Loucy (cell line): ENCODE results near the gene AMER2.

ENCODE experiments used
- H2AFZ ChIP-seq: fragments of 200-600 bp; sonication (generic); 2 replicates; pipeline ENCODE4 v1.6.0; 2016; ENCODE audit warnings: antibody characterized with exemption, mild to moderate bottlenecking, low read length, moderate library complexity
- H3F3A ChIP-seq: fragments of 200-600 bp; 2 replicates; pipeline ENCODE4 v1.6.0; 2016; ENCODE audit warnings: antibody characterized with exemption, low read depth, mild to moderate bottlenecking
- H3K27me3 ChIP-seq: fragments of 200-600 bp; sonication (generic); 2 replicates; pipeline ENCODE4 v1.6.1; 2014; ENCODE audit warnings: low read length, mild to moderate bottlenecking; ENCODE audit not compliant: insufficient read depth, poor library complexity, severe bottlenecking
- H3K36me3 ChIP-seq: fragments of 200-600 bp; sonication (generic); 2 replicates; pipeline ENCODE4 v1.6.1; 2016; ENCODE audit warnings: low read length; ENCODE audit not compliant: insufficient read depth
- H3K4me1 ChIP-seq: fragments of 200-600 bp; sonication (generic); 2 replicates; pipeline ENCODE4 v1.5.1; 2014; ENCODE audit warnings: low read length, mild to moderate bottlenecking; ENCODE audit not compliant: insufficient read depth, poor library complexity, severe bottlenecking
- H3K4me2 ChIP-seq: fragments of 200-600 bp; sonication (generic); 2 replicates; pipeline ENCODE4 v1.6.0; 2014; ENCODE audit warnings: antibody characterized with exemption, low read length, low read depth, mild to moderate bottlenecking; ENCODE audit not compliant: poor library complexity, severe bottlenecking
- H3K4me3 ChIP-seq: fragments of 200-600 bp; sonication (generic); 2 replicates; pipeline ENCODE4 v1.5.1; 2014; ENCODE audit warnings: low read length, mild to moderate bottlenecking, mixed read lengths; ENCODE audit not compliant: poor library complexity, severe bottlenecking
- H3K79me2 ChIP-seq: fragments of 200-600 bp; sonication (generic); 2 replicates; pipeline ENCODE4 v1.6.1; 2014; ENCODE audit warnings: low read length; ENCODE audit not compliant: insufficient read depth
- H3K9ac ChIP-seq: fragments of 200-600 bp; sonication (generic); 2 replicates; pipeline ENCODE4 v1.6.0; 2014; ENCODE audit warnings: mild to moderate bottlenecking, low read depth, low read length, moderate library complexity; ENCODE audit not compliant: poor library complexity, severe bottlenecking
- H3K9me2 ChIP-seq: fragments of 200-600 bp; sonication (generic); replicated peaks from 2 replicates; pipeline ENCODE4 v1.6.1; 2016; ENCODE audit warnings: low read depth, low read length, mixed read lengths
- H3K9me3 ChIP-seq: fragments of 200-600 bp; sonication (generic); 2 replicates; pipeline ENCODE4 v1.6.1; 2014; ENCODE audit warnings: mild to moderate bottlenecking, antibody characterized with exemption, low read length, low read depth; ENCODE audit not compliant: insufficient read depth
- H4K20me1 ChIP-seq: fragments of 200-600 bp; sonication (generic); 2 replicates; pipeline ENCODE4 v1.6.0; 2014; ENCODE audit warnings: antibody characterized with exemption, low read length, mild to moderate bottlenecking; ENCODE audit not compliant: insufficient read depth, poor library complexity, severe bottlenecking
- EZH2phosphoT487 ChIP-seq: fragments of 200-600 bp; IDR thresholded peaks from 2 replicates; pipeline ENCODE4 v1.6.1; 2018; ENCODE audit warnings: antibody characterized with exemption, mild to moderate bottlenecking, moderate library complexity, borderline replicate concordance
- TF ChIP-seq, protein P1 (sequence below): fragments of 200-600 bp; sonication (generic); conservative IDR thresholded peaks from 2 replicates; pipeline ENCODE4 v1.5.1; 2014; ENCODE audit warnings: mild to moderate bottlenecking, antibody characterized with exemption, low read length

Gene AMER2

DNA sequence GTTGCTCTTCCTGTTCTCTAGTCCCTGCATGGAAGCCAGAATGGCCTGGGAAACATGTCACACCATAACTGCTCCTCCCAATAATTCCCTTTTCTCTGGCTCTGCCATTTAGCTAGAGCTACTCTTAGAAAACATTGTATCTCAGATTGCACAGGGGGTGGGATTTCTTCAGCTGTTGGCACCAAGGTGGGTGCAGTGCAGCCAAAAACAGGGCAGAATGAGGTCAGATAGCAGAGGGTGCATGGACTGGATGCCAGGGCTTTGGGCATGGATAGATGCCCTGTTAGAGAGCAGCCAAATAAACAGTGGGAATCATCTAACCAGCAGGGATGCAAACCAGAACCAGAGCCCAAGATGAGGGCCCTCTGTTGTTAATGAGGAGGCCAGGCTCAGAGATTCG, 4.9 kb upstream of the AMER2 start:
- no peaks in the 10 kb centered on the region for H4K20me1 ChIP-seq
- no peak overlapping the region for H3K9ac ChIP-seq
- H3K4me1 ChIP-seq = no peaks in the 10 kb centered on the region
- no peak overlapping the region for H3K4me2 ChIP-seq
- no peaks in the 10 kb centered on the region for H3K9me2 ChIP-seq
- no peak for TF ChIP-seq EZH2phosphoT487
- TF ChIP-seq, protein P1, sequence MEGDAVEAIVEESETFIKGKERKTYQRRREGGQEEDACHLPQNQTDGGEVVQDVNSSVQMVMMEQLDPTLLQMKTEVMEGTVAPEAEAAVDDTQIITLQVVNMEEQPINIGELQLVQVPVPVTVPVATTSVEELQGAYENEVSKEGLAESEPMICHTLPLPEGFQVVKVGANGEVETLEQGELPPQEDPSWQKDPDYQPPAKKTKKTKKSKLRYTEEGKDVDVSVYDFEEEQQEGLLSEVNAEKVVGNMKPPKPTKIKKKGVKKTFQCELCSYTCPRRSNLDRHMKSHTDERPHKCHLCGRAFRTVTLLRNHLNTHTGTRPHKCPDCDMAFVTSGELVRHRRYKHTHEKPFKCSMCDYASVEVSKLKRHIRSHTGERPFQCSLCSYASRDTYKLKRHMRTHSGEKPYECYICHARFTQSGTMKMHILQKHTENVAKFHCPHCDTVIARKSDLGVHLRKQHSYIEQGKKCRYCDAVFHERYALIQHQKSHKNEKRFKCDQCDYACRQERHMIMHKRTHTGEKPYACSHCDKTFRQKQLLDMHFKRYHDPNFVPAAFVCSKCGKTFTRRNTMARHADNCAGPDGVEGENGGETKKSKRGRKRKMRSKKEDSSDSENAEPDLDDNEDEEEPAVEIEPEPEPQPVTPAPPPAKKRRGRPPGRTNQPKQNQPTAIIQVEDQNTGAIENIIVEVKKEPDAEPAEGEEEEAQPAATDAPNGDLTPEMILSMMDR = no peak
- peaks cover 3% of the 10 kb centered on the region for H3K27me3 ChIP-seq
- no peaks in the 10 kb centered on the region for H3K79me2 ChIP-seq
- no peak overlapping the region for H2AFZ ChIP-seq
- no peaks in the 10 kb centered on the region for H3K36me3 ChIP-seq
- H3K4me3 ChIP-seq = no peak overlapping the region
- no peaks in the 10 kb centered on the region for H3F3A ChIP-seq
- no peaks in the 10 kb centered on the region for H3K9me3 ChIP-seq

DNA sequence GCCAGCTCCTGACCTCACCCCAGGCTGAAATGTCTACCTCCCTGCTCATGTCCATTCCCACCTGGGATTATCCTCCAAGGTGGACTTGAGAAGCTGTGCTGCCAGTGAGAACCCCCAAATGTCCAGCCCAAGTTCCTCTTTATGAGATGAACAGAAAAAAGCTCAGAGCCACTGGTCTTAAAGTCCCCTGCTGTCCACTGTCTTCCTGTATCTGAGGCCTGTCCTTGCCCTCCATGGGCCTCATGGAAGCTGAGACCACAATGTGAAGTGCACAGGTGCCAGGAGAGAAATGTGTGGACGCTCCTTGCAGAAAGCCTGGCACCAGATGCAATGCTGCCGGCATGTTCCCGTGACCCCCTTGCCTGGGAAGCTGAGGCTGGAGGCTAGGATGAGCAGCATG, 3.3 kb upstream of the AMER2 start:
- no peaks in the 10 kb centered on the region for H3F3A ChIP-seq
- TF ChIP-seq, protein P1 = no peak
- TF ChIP-seq EZH2phosphoT487 = no peak
- peaks cover 3% of the 10 kb centered on the region for H3K27me3 ChIP-seq
- H3K36me3 ChIP-seq = no peaks in the 10 kb centered on the region
- H3K4me1 ChIP-seq = no peaks in the 10 kb centered on the region
- H3K4me2 ChIP-seq = no peak overlapping the region
- H3K9me2 ChIP-seq = no peaks in the 10 kb centered on the region
- no peak overlapping the region for H2AFZ ChIP-seq
- no peaks in the 10 kb centered on the region for H3K9me3 ChIP-seq
- H3K4me3 ChIP-seq = no peak overlapping the region
- no peaks in the 10 kb centered on the region for H4K20me1 ChIP-seq
- no peaks in the 10 kb centered on the region for H3K79me2 ChIP-seq
- H3K9ac ChIP-seq = no peak overlapping the region

DNA sequence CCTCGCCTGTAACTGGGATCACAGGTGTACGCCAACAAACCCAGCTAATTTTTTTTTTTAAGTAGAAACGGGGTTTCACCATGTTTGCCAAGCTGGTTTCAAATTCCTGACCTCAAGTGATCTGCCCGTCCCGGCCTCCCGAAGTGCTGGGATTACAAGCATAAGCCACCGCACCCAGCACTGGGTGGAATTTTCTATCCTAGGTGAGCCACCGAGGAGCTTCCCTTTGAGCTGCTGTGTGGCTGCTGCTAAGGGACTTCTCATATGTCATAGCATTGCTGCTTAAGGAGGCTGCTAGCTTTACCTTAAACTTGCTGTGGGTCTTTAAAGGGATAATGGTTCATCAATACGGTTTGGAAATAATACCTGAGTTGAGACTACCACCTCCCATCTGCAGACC, 2.9 kb upstream of the AMER2 start:
- Histone ChIP-seq H2AFZ (no peak overlapping the region), H3K4me3 (no peak overlapping the region), H3K4me1 (no peaks in the 10 kb centered on the region), H3K9me2 (no peaks in the 10 kb centered on the region), H3K4me2 (no peak overlapping the region), H4K20me1 (no peaks in the 10 kb centered on the region), H3K27me3 (peaks cover 3% of the 10 kb centered on the region), H3K9me3 (no peaks in the 10 kb centered on the region), H3K36me3 (no peaks in the 10 kb centered on the region), H3K9ac (no peak overlapping the region), H3K79me2 (no peaks in the 10 kb centered on the region), H3F3A (no peaks in the 10 kb centered on the region)
- TF ChIP-seq EZH2phosphoT487 = no peak
- TF ChIP-seq, protein P1 = no peak
